ENCODE data around the gene POLR2F.

The POLR2F gene

GRCh38 chr22:37916311-37916710, 37.2 kb upstream of the POLR2F start:
- Histone ChIP-seq H4K20me1 (ENCODE audit: insufficient read depth, low read length) (no peaks in the 10 kb centered on the region), H3K27me3 (ENCODE audit: low read depth, low read length) (no peaks in the 10 kb centered on the region), H3K9me3 (ENCODE audit: insufficient read depth, low read length) (no peaks in the 10 kb centered on the region), H3K36me3 (replicated peaks; ENCODE audit: low read depth, low read length) (peaks cover 8% of the 10 kb centered on the region), H3K27ac (ENCODE audit: low read length) (no peak overlapping the region), H2AFZ (ENCODE audit: low read depth, low read length) (no peak overlapping the region), H3K4me3 (ENCODE audit: low read length) (no peak overlapping the region), H3K4me1 (ENCODE audit: low read length) (peaks cover 31% of the 10 kb centered on the region), H3K4me2 (ENCODE audit: low read length) (no peak overlapping the region), H3K79me2 (ENCODE audit: low read length) (no peaks in the 10 kb centered on the region), H3K9ac (ENCODE audit: low read length) (no peak overlapping the region)
- TF ChIP-seq CTCF (IDR thresholded peaks at IDR 0.05; ENCODE audit: low read depth, low read length), result no peak
- TF ChIP-seq EZH2phosphoT487 (IDR thresholded peaks at IDR 0.05; ENCODE audit: low read depth), result no peak

GRCh38 chr22:37917874-37918548, 35.5 kb upstream of the POLR2F start:
- Histone ChIP-seq H3K4me1 (ENCODE audit: low read length) (peaks cover 31% of the 10 kb centered on the region), H2AFZ (ENCODE audit: low read depth, low read length) (0 out of 2 replicates have a peak overlapping the region, but pooled peaks have one; percentile 12), H4K20me1 (ENCODE audit: insufficient read depth, low read length) (no peaks in the 10 kb centered on the region), H3K4me2 (ENCODE audit: low read length) (peak overlapping the region; percentile 80), H3K36me3 (replicated peaks; ENCODE audit: low read depth, low read length) (peaks cover 11% of the 10 kb centered on the region), H3K79me2 (ENCODE audit: low read length) (no peaks in the 10 kb centered on the region), H3K27me3 (ENCODE audit: low read depth, low read length) (no peaks in the 10 kb centered on the region), H3K9ac (ENCODE audit: low read length) (peak overlapping the region; percentile 48; the same call in 1 of the 2 replicates), H3K9me3 (ENCODE audit: insufficient read depth, low read length) (no peaks in the 10 kb centered on the region), H3K27ac (ENCODE audit: low read length) (peak overlapping the region; percentile 85), H3K4me3 (ENCODE audit: low read length) (peak overlapping the region; percentile 55)
- TF ChIP-seq EZH2phosphoT487 (IDR thresholded peaks at IDR 0.05; ENCODE audit: low read depth) (no peak), CTCF (IDR thresholded peaks at IDR 0.05; ENCODE audit: low read depth, low read length) (no peak)

- TF ChIP-seq CTCF (IDR thresholded peaks at IDR 0.05; ENCODE audit: low read depth, low read length), result no peak
- H4K20me1 ChIP-seq (ENCODE audit: insufficient read depth, low read length), result no peaks in the 10 kb centered on the region
- no peaks in the 10 kb centered on the region for H3K9me3 ChIP-seq (ENCODE audit: insufficient read depth, low read length)
- H2AFZ ChIP-seq (ENCODE audit: low read depth, low read length), result peak overlapping the region; percentile 12; the same call in 1 of the 2 replicates
- H3K27ac ChIP-seq (ENCODE audit: low read length), result peak overlapping the region; percentile 85
- H3K4me3 ChIP-seq (ENCODE audit: low read length), result peak overlapping the region; percentile 55
- no peaks in the 10 kb centered on the region for H3K79me2 ChIP-seq (ENCODE audit: low read length)
- H3K27me3 ChIP-seq (ENCODE audit: low read depth, low read length), result no peaks in the 10 kb centered on the region
- H3K36me3 ChIP-seq (replicated peaks; ENCODE audit: low read depth, low read length), result peaks cover 11% of the 10 kb centered on the region
- H3K4me1 ChIP-seq (ENCODE audit: low read length), result peaks cover 31% of the 10 kb centered on the region
- peak overlapping the region; percentile 80 for H3K4me2 ChIP-seq (ENCODE audit: low read length)
- peak overlapping the region; percentile 48; the same call in 1 of the 2 replicates for H3K9ac ChIP-seq (ENCODE audit: low read length)
Observed at GRCh38 chr22:37918580-37919270, 34.8 kb upstream of the POLR2F start.

- peak overlapping the region; percentile 10; the same call in 1 of the 2 replicates for H3K4me3 ChIP-seq (ENCODE audit: low read length)
- peak overlapping the region; percentile 33; the same call in 1 of the 2 replicates for H3K27ac ChIP-seq (ENCODE audit: low read length)
- no peaks in the 10 kb centered on the region for H3K79me2 ChIP-seq (ENCODE audit: low read length)
- H3K9ac ChIP-seq (ENCODE audit: low read length), result peak overlapping the region; percentile 22; the same call in 1 of the 2 replicates
- no peaks in the 10 kb centered on the region for H4K20me1 ChIP-seq (ENCODE audit: insufficient read depth, low read length)
- peaks cover 31% of the 10 kb centered on the region for H3K4me1 ChIP-seq (ENCODE audit: low read length)
- H3K27me3 ChIP-seq (ENCODE audit: low read depth, low read length), result no peaks in the 10 kb centered on the region
- no peak overlapping the region for H2AFZ ChIP-seq (ENCODE audit: low read depth, low read length)
- TF ChIP-seq EZH2phosphoT487 (IDR thresholded peaks at IDR 0.05; ENCODE audit: low read depth) (no peak), CTCF (IDR thresholded peaks at IDR 0.05; ENCODE audit: low read depth, low read length) (no peak)
- H3K36me3 ChIP-seq (replicated peaks; ENCODE audit: low read depth, low read length), result peaks cover 11% of the 10 kb centered on the region
- H3K9me3 ChIP-seq (ENCODE audit: insufficient read depth, low read length), result no peaks in the 10 kb centered on the region
- H3K4me2 ChIP-seq (ENCODE audit: low read length), result peak overlapping the region; percentile 52
Observed at GRCh38 chr22:37920126-37920525, 33.4 kb upstream of the POLR2F start.
